ENCODE data around the gene FABP6.
"Not testable (repeated sequence)": the region's sequence is repeated elsewhere in the genome, so short reads cannot be mapped to it uniquely, and the experiment has no call there.

FABP6 gene

DNA sequence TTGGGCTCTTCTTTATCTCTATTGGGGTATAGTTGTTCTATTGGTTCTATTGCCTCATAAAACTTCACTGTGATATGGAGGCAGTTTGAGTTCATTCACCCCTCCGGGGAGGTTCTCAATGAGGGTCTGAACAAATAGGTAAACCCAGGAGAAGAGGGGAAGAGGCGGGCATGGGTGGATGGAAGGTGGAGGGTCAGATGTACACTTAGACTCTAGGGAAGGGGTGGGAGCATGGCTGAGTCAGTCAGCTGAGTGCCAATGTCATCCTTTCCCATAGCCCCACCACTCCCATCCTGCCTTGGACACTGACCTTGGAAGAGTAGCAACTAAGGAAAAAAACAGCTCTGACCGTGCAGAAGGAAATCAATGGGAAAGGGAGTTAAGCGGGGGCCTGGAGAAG lies 9.9 kb upstream of the FABP6 start:
- DNase-seq (ENCODE audit: extremely low read depth in 1 of 2, low read depth in 1 of 2), result no peak

GRCh38 chr5:160221082-160221481 lies 8.2 kb upstream of the FABP6 start:
- no peak for DNase-seq (ENCODE audit: extremely low read depth in 1 of 2, low read depth in 1 of 2)

DNA sequence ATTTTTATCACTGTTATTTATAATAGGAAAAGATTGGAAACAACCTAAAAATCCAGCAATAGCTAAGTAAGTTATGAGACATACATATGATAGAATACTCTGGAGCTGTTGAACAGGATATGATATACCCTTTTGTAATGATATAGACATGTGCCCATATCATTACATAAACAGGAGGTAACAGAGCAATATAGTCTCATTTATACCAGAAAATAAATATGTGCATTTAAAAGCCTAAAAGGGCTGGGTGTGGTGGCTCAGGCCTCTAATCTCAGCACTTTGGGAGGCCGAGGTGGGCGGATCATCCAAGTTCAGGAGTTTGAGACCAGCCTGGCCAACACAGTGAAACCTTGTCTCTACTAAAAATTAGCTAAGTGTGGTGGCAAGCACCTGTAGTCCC lies 2.3 kb upstream of the FABP6 start:
- DNase-seq (ENCODE audit: extremely low read depth in 1 of 2, low read depth in 1 of 2), result no peak

- peak in 1 of 2 donors; percentile 6 for DNase-seq (ENCODE audit: extremely low read depth in 1 of 2, low read depth in 1 of 2)
Measured at GRCh38 chr5:160230686-160231527, 1.6 kb downstream of the FABP6 start.

- no peak for DNase-seq (ENCODE audit: extremely low read depth in 1 of 2, low read depth in 1 of 2)
Measured at GRCh38 chr5:160231783-160232342, 2.6 kb downstream of the FABP6 start.

DNA sequence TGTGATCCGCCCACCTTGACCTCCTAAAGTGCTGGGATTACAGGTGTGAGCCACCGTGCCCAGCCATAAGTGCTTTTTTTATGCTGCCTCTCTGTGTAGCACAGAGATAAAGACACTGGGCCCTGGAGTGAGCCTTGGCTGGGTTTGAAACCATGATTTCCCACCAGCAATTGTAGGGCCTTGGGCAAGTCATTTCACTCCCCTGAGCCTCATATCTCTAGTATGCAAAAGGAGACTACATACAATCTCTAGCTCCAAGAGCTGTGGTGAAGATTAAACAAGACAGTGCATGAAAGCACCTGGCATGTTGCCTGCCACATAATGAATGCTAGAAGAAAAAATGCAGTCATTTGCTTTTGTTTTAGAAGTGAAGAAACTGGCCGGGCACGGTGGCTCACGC lies 3.9 kb downstream of the FABP6 start:
- DNase-seq (ENCODE audit: extremely low read depth in 1 of 2, low read depth in 1 of 2), result no peak

DNA sequence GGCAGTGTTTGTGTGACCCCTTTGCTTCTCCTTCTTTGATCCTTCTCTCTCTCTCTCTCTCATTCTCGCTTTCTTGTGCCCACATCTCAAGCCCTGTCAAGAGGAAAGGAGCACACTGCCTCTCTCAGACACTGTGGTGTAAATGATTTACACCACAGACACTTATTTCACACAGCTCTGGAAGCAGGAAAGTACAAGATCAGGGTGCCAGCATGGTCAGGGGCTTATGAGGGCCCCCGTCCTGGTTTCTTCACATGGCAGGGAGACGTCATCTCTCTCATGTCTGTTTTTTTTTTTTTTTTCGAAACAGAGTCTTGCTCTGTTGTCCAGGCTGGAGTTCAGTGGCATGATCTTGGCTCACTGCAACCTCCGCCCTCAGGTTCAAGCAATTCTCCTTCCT lies 6.4 kb downstream of the FABP6 start:
- DNase-seq (ENCODE audit: extremely low read depth in 1 of 2, low read depth in 1 of 2), result no peak

GRCh38 chr5:160237571-160238093 lies 8.3 kb downstream of the FABP6 start:
- DNase-seq (ENCODE audit: extremely low read depth in 1 of 2, low read depth in 1 of 2), result no peak

GRCh38 chr5:160240350-160240749 lies 11.0 kb downstream of the FABP6 start:
- no peak for DNase-seq (ENCODE audit: extremely low read depth in 1 of 2, low read depth in 1 of 2)

- no peak for DNase-seq (ENCODE audit: extremely low read depth in 1 of 2, low read depth in 1 of 2)
Measured at GRCh38 chr5:160242145-160242544, 12.8 kb downstream of the FABP6 start.

DNA sequence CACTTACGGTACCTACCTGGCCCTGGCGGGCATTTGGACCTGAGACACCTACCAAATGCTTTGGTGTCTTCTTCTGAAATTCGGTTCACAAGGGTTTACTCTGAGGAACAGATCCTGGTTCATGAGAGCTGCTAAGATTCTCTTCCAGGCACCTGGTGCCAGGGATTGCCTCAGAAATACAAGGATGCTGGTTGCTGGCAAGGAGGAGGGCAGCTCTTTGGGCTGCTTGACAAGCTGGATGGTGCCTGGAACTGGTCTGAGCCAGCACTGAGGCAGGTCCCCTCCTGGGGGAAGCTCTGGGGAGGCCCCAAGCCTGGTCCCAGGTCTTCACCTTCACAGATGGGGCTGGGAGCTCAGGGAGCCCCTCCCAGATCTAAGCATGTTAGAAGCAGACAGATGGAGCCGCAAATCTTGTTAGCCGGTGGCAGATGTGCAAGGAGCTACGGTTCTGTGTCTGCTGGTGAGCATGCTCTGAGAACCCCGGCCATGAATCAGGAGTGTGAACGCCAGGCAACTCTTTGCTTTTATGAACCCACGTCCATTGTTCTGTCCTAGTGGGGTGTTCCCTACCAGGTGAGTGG lies 16.3 kb downstream of the FABP6 start:
- no peak for DNase-seq (ENCODE audit: extremely low read depth in 1 of 2, low read depth in 1 of 2)

- not testable (repeated sequence) for DNase-seq (ENCODE audit: extremely low read depth in 1 of 2, low read depth in 1 of 2)
Measured at GRCh38 chr5:160249570-160249969, 20.3 kb downstream of the FABP6 start.

- DNase-seq (ENCODE audit: extremely low read depth in 1 of 2, low read depth in 1 of 2), result no peak
Measured at GRCh38 chr5:160250226-160250625, 20.9 kb downstream of the FABP6 start.

DNA sequence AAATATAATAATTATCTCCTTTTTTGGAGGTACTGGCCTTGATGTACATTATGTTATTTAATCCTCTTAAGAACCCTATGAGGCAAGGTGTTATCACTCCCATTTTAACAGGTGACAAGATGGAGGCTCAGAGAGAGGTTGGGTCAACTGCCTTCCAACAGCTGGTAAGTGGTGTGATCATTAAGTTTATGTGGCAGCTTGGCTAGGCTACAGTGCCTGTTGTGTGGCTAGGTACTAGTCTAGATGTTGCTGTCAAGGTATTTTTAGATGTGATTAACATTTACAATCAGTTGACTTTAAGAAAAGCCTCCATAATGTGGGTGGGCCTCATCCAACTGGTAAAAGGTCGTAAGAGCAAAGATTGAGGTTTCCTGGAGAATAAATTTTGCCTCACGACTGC lies 21.5 kb downstream of the FABP6 start:
- DNase-seq (ENCODE audit: extremely low read depth in 1 of 2, low read depth in 1 of 2), result no peak

DNA sequence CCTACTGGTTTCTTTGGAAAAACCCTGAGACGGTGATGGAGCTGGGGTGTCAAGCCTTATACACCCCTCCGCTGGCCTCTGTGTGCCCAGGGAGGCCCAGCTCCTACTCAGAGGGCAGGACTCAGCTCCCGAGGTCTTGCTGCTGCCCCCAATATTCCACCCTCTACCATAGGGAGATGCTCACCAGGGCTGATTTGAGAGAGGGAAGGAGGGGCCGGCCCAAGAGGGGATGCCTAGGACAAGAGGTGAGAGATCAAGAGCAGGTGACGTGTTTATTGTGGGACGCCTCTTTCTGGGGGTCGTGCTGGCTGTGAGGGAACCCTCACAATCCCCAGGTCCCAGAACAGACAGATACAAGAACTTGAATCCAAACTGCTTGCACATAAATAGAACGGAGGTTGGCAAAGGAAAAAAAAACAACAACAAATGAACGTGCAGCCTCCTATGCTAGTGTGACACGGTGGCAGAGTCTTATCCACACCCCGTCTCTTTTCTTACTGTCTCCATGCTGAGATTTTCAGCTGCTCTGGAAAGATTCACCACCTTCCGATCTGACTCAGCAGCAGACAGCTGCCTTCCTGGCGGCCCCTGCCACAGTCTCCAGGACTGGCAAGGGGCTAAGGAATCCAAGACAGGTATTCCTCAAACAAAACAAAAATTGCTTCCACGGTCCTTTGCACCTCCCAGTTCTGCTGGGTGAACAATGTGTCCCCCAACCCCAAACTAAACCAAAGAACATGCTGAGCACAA lies 22.3 kb downstream of the FABP6 start:
- DNase-seq (ENCODE audit: extremely low read depth in 1 of 2, low read depth in 1 of 2), result no peak

DNA sequence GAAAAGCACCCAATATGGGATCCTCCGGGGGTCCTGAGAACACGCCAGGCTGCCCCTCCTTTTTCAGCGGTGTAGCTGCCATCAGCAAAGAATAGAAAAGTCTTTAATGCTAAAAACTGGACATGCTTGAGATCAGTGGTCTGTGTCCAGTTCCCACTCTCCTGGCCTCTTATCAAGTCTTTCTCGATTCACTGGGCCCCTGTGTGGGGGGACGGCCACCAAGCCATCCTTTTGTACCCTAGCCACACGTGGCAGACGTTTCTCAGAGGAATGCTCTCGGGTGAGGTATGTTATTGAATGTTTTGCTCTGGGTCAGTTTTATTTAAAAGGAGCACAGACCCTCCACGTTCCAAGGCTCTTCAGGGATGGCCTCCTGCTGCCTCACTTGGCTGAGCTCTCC lies 23.6 kb downstream of the FABP6 start:
- no peak for DNase-seq (ENCODE audit: extremely low read depth in 1 of 2, low read depth in 1 of 2)

- DNase-seq (ENCODE audit: extremely low read depth in 1 of 2, low read depth in 1 of 2), result no peak
Measured at GRCh38 chr5:160253441-160253840, 24.1 kb downstream of the FABP6 start.

GRCh38 chr5:160254706-160255105 lies 25.4 kb downstream of the FABP6 start:
- no peak for DNase-seq (ENCODE audit: extremely low read depth in 1 of 2, low read depth in 1 of 2)

DNA sequence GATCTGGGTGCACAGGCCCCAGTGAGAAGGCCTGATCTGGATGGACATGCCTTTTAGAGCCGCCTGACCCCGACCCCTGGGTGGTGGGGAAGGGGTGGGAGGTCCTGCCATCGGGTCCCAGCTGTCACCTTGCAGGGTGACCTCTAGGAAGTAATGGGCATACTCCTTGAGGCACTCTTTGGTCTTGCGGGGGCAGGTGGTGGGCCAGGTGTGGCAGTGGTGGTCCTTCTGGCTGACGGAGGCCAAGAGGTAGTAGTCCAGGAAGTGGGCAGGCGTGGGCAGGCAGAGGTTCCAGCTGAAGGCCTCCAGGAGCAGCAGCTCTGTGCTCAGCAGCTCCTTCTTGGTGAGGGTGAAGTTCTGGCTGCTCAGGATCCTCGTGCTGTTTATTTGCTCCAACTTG lies 30.0 kb downstream of the FABP6 start:
- DNase-seq (ENCODE audit: extremely low read depth in 1 of 2, low read depth in 1 of 2), result no peak

- DNase-seq (ENCODE audit: extremely low read depth in 1 of 2, low read depth in 1 of 2), result no peak
Measured at GRCh38 chr5:160260006-160260775, 30.9 kb downstream of the FABP6 start.
